Hepatocyte (in vitro differentiated cells): Measurements from ENCODE around the gene CATSPERD. TPM values are rescaled to one million over a fixed set of nuclear protein-coding genes. Genes with fewer than 3 reads are reported as not detected.

Source experiments
- DNase-seq: peaks from one replicate; pipeline ENCODE4 v3.0.0-alpha.2; 2016; ENCODE audit warnings: low spot score
- H2AFZ ChIP-seq: fragments of 200-600 bp; sonication (generic); 2 replicates; pipeline ENCODE4 v1.6.0; 2016; ENCODE audit warnings: antibody characterized with exemption, mild to moderate bottlenecking
- H3K27ac ChIP-seq: fragments of 200-600 bp; sonication (generic); 2 replicates; pipeline ENCODE4 v1.5.1; 2016; ENCODE audit warnings: mild to moderate bottlenecking
- H3K27me3 ChIP-seq: fragments of 200-600 bp; sonication (generic); 2 replicates; pipeline ENCODE4 v1.6.1; 2016
- H3K36me3 ChIP-seq: fragments of 200-600 bp; sonication (generic); replicated peaks from 2 replicates; pipeline ENCODE4 v1.5.1; 2016; ENCODE audit warnings: low read depth; ENCODE audit not compliant: insufficient read depth
- H3K4me1 ChIP-seq: fragments of 200-600 bp; sonication (generic); 2 replicates; pipeline ENCODE4 v1.5.1; 2016; ENCODE audit warnings: mild to moderate bottlenecking, moderate library complexity; ENCODE audit not compliant: insufficient read depth
- H3K4me2 ChIP-seq: fragments of 200-600 bp; sonication (generic); 2 replicates; pipeline ENCODE4 v1.6.0; 2016
- H3K4me3 ChIP-seq: fragments of 200-600 bp; sonication (generic); 2 replicates; pipeline ENCODE4 v1.5.1; 2016; ENCODE audit warnings: mild to moderate bottlenecking
- H3K79me2 ChIP-seq: fragments of 200-600 bp; sonication (generic); 2 replicates; pipeline ENCODE4 v1.6.0; 2017; ENCODE audit warnings: mild to moderate bottlenecking
- H3K9me2 ChIP-seq: fragments of 200-600 bp; sonication (generic); replicated peaks from 2 replicates; pipeline ENCODE4 v1.6.0; 2017; ENCODE audit warnings: mild to moderate bottlenecking; ENCODE audit not compliant: insufficient read depth
- H3K9me3 ChIP-seq: fragments of 200-600 bp; sonication (generic); 2 replicates; pipeline ENCODE4 v1.5.1; 2016; ENCODE audit warnings: low read depth, mild to moderate bottlenecking
- H4K20me1 ChIP-seq: fragments of 200-600 bp; sonication (generic); 2 replicates; pipeline ENCODE4 v1.6.0; 2016; ENCODE audit warnings: mild to moderate bottlenecking; ENCODE audit not compliant: insufficient read depth, poor library complexity, severe bottlenecking
- CTCF ChIP-seq: fragments of 200-600 bp; sonication (generic); IDR thresholded peaks from 2 replicates; pipeline ENCODE4 v1.5.1; 2016; ENCODE audit warnings: antibody characterized with exemption, mild to moderate bottlenecking; ENCODE audit not compliant: poor library complexity
- EZH2 ChIP-seq: fragments of 200-600 bp; sonication (generic); IDR thresholded peaks from 2 replicates; pipeline ENCODE4 v1.6.1; 2016; ENCODE audit warnings: antibody characterized with exemption, mild to moderate bottlenecking, borderline replicate concordance
- EZH2phosphoT487 ChIP-seq: fragments of 200-600 bp; sonication (generic); IDR thresholded peaks from one replicate; pipeline ENCODE4 v1.6.1; 2018; ENCODE audit warnings: antibody characterized with exemption, mild to moderate bottlenecking, low read depth, moderate library complexity; ENCODE audit not compliant: unreplicated experiment, severe bottlenecking
- WGBS: methylation state at CpG from one replicate; pipeline ENCODE4 v1.1.6; 2016; ENCODE audit warnings: low lambda C conversion rate; ENCODE audit errors: missing lambda C conversion rate; 5-methylcytosine and 5-hydroxymethylcytosine counted together
- polyA plus RNA-seq: library from polyadenylated mRNA; unstranded; fragments of >200 nt; fragmentation: Nextera tagmentation; extraction: Ambion mirVana; gene quantifications from 2 replicates; pipeline ENCODE4 v1.2.1, GENCODE V29; 2016
- total RNA-seq: library from RNA; depleted of rRNA; stranded (reverse); fragments of >200 nt; gene quantifications from 2 replicates; pipeline ENCODE4 v1.2.3, GENCODE V29; 2014

Gene CATSPERD
- total and polyA plus RNA-seq, 2 experiments from 2014 or later, result not detected

GRCh38 chr19:5789886-5790558 is 69.6 kb downstream of the CATSPERD start:
- H2AFZ ChIP-seq, result no peak overlapping the region
- H3K4me1 ChIP-seq, result peaks cover 5% of the 10 kb centered on the region
- 87% methylated on average over 26 of the region's 26 CpGs for WGBS
- no peaks in the 10 kb centered on the region for H3K9me2 ChIP-seq
- no peaks in the 10 kb centered on the region for H3K27me3 ChIP-seq
- H3K9me3 ChIP-seq, result no peaks in the 10 kb centered on the region
- H3K4me3 ChIP-seq, result peak overlapping the region; percentile 11
- TF ChIP-seq EZH2 (no peak), CTCF (no peak), EZH2phosphoT487 (no peak)
- H3K79me2 ChIP-seq, result peaks cover 4% of the 10 kb centered on the region
- no peaks in the 10 kb centered on the region for H3K36me3 ChIP-seq
- H3K4me2 ChIP-seq, result peak overlapping the region; percentile 84
- peak overlapping the region; percentile 16 for H3K27ac ChIP-seq
- H4K20me1 ChIP-seq, result peaks cover 4% of the 10 kb centered on the region
- DNase-seq, result no peak

- peaks cover 5% of the 10 kb centered on the region for H3K4me1 ChIP-seq
- H3K4me2 ChIP-seq, result peak within 1 kb of the TSS; percentile 84
- TF ChIP-seq EZH2 (no peak), CTCF (no peak), EZH2phosphoT487 (no peak)
- no peaks in the 10 kb centered on the region for H3K36me3 ChIP-seq
- H3K79me2 ChIP-seq, result peaks cover 4% of the 10 kb centered on the region
- H2AFZ ChIP-seq, result peak within 1 kb of the TSS; percentile 50
- H3K9me3 ChIP-seq, result no peaks in the 10 kb centered on the region
- H3K4me3 ChIP-seq, result peak within 1 kb of the TSS; percentile 43
- H3K27ac ChIP-seq, result peak within 1 kb of the TSS; percentile 95
- H3K27me3 ChIP-seq, result no peaks in the 10 kb centered on the region
- H3K9me2 ChIP-seq, result no peaks in the 10 kb centered on the region
- 12% methylated on average over 71 of the region's 72 CpGs for WGBS
- DNase-seq, result peak; percentile 99
- peaks cover 4% of the 10 kb centered on the region for H4K20me1 ChIP-seq
Measured at GRCh38 chr19:5790559-5791520, 70.4 kb downstream of the CATSPERD start, which contains the start of gene DUS3L. DUS3L (minus strand) TSS chr19:5791163; CDS start chr19:5791141, 22 bp downstream.

DNA sequence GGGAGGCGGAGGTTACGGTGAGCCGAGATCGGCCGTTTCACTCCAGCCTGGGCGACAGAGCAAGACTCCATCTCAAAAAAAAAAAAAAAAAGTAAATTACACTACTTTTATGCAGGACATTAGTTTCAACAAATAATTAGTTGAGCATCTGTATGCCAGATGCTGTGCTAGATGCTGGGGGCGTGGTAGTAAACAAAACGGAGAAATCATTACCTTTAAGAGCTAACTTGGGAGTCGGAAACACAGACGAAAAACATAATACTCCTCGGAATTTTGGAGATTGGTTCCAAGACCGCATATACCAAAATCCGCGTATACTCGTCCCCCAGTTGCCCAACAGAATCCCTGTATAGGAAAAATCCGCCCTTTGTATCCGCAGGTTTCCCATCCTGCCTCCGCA is 71.8 kb downstream of the CATSPERD start:
- WGBS, result 92% methylated on average over 18 of the region's 18 CpGs
- Histone ChIP-seq H4K20me1 (peaks cover 4% of the 10 kb centered on the region), H3K4me2 (no peak overlapping the region), H3K9me3 (no peaks in the 10 kb centered on the region), H3K79me2 (peaks cover 4% of the 10 kb centered on the region), H3K4me1 (peaks cover 5% of the 10 kb centered on the region), H3K27me3 (no peaks in the 10 kb centered on the region), H3K4me3 (no peak overlapping the region), H3K36me3 (no peaks in the 10 kb centered on the region), H3K9me2 (no peaks in the 10 kb centered on the region), H2AFZ (no peak overlapping the region), H3K27ac (no peak overlapping the region)
- TF ChIP-seq EZH2phosphoT487 (no peak), EZH2 (no peak), CTCF (no peak)
- no peak for DNase-seq
